Measurements from ENCODE around the gene LRRC61.

DNA sequence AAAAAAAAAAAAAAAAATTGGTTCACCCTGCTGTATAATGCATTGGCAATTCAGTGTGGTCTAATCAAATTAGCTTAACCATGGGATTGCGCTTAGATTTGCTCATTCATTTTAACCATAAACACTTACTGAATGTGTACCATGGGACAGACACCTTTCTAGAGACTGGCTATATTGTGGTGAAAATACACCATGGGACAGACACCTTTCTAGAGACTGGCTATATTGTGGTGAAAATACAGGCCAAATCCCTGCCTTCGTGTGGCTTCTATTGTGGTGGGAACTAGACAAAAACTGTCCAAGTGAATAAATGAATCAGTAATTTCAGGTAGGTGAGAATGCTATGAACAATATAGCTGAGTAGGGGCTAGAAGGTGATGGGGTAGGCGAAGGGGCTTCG, 35.3 kb downstream of the LRRC61 start:
- TF ChIP-seq, protein P1, sequence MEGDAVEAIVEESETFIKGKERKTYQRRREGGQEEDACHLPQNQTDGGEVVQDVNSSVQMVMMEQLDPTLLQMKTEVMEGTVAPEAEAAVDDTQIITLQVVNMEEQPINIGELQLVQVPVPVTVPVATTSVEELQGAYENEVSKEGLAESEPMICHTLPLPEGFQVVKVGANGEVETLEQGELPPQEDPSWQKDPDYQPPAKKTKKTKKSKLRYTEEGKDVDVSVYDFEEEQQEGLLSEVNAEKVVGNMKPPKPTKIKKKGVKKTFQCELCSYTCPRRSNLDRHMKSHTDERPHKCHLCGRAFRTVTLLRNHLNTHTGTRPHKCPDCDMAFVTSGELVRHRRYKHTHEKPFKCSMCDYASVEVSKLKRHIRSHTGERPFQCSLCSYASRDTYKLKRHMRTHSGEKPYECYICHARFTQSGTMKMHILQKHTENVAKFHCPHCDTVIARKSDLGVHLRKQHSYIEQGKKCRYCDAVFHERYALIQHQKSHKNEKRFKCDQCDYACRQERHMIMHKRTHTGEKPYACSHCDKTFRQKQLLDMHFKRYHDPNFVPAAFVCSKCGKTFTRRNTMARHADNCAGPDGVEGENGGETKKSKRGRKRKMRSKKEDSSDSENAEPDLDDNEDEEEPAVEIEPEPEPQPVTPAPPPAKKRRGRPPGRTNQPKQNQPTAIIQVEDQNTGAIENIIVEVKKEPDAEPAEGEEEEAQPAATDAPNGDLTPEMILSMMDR (conservative IDR thresholded peaks at IDR 0.05; ENCODE audit: low read length), result no peak
- no peak for TF ChIP-seq EZH2phosphoT487 (IDR thresholded peaks at IDR 0.05; ENCODE audit: borderline replicate concordance, low read depth, low read length)

Data from OCI-LY7 (cell line).